GM12874 (cell line): ENCODE results near the gene RBMS2.

Experiments used
- TF ChIP-seq, protein P1 (sequence below): IDR thresholded peaks from 2 replicates; pipeline ENCODE4 v1.5.1; 2011; ENCODE audit warnings: low read depth, mild to moderate bottlenecking, control low read depth, low read length, moderate library complexity; ENCODE audit not compliant: insufficient read depth

RBMS2 gene

GRCh38 chr12:56530390-56531055 lies 8.9 kb downstream of the RBMS2 start:
- TF ChIP-seq, protein P1, sequence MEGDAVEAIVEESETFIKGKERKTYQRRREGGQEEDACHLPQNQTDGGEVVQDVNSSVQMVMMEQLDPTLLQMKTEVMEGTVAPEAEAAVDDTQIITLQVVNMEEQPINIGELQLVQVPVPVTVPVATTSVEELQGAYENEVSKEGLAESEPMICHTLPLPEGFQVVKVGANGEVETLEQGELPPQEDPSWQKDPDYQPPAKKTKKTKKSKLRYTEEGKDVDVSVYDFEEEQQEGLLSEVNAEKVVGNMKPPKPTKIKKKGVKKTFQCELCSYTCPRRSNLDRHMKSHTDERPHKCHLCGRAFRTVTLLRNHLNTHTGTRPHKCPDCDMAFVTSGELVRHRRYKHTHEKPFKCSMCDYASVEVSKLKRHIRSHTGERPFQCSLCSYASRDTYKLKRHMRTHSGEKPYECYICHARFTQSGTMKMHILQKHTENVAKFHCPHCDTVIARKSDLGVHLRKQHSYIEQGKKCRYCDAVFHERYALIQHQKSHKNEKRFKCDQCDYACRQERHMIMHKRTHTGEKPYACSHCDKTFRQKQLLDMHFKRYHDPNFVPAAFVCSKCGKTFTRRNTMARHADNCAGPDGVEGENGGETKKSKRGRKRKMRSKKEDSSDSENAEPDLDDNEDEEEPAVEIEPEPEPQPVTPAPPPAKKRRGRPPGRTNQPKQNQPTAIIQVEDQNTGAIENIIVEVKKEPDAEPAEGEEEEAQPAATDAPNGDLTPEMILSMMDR = no peak

GRCh38 chr12:56537546-56537945 lies 15.9 kb downstream of the RBMS2 start:
- TF ChIP-seq, protein P1 = no peak

GRCh38 chr12:56541631-56542030 lies 20.0 kb downstream of the RBMS2 start:
- TF ChIP-seq, protein P1 = no peak

DNA sequence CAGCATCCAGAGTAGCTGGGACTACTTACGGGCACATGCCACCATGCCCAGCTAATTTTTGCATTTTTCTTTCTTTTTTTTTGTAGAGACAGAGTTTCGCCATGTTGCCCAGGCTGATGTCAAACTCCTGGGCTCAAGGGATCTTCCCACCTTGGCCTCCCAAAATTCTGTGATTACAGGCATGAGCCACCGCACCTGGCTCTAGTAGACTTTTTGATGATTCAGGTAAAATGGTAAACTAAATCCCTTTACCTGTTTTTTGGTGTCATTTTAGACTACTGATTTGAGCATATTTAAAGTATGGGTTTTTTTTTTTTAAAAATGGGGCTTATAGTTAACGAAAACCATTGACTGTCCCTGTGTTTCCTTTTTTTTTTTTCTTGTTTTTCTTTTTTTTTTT lies 20.5 kb downstream of the RBMS2 start:
- TF ChIP-seq, protein P1 = no peak

DNA sequence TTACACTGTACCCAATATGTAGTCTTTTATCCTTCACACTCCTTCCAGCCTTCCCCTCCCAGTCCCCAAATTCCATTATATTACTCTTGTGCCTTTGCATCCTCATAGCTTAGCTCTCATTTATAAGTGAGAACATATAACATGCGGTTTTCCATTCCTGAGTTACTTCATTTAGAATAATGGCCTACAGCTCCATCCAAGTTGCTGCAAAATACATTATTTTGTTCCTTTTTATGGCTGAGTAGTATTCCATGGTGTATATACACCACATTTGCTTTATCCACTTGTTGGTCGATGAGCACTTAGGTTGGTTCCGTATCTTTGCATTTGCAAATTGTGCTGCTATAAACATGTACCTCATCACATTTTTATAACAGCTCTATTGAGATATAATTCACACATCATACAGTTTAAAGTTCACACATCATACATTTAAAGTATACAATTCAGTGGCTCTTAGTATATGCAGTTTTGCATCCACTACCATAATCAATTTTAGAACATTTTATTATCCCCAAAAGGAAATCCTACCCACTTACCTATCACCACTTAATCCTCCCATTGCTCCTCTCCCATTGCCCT lies 23.5 kb downstream of the RBMS2 start:
- TF ChIP-seq, protein P1 = no peak

DNA sequence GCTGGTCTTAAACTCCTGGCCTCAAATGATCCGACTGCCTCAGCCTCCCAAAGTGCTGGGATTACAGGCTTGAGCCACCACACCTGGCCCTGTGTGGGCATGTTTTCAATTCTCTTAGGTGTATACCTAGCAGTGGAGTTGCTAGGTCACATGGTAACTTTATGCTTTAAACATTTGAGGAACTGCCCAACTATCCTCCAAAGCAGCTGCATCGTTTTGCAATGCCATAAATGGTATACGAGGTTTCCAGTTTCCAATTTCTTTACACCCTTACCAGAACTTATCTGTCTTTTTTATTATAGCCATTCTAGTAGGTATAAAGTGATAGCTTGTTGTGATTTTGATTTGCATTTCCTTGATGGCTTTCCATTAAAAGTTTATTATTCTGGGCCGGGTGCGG lies 25.1 kb downstream of the RBMS2 start:
- TF ChIP-seq, protein P1 = no peak

GRCh38 chr12:56551070-56551469 lies 29.4 kb downstream of the RBMS2 start:
- TF ChIP-seq, protein P1 = no peak
